GM23248 (cell line): ENCODE data around the gene APOL3.
"Not testable (repeated sequence)": the region's sequence is repeated elsewhere in the genome, so short reads cannot be mapped to it uniquely, and the experiment has no call there.

Source experiments
- EZH2 ChIP-seq: fragments of 200-600 bp; sonication (generic); IDR thresholded peaks from 2 replicates; pipeline ENCODE4 v1.6.1; 2018; ENCODE audit warnings: antibody characterized with exemption, mild to moderate bottlenecking; ENCODE audit not compliant: insufficient read depth, poor library complexity, severe bottlenecking
- EZH2phosphoT487 ChIP-seq: fragments of 200-600 bp; sonication (generic); IDR thresholded peaks from 2 replicates; pipeline ENCODE4 v1.6.1; 2018; ENCODE audit warnings: antibody characterized with exemption, moderate library complexity, mild to moderate bottlenecking, low read depth; ENCODE audit not compliant: insufficient read depth

- not testable (repeated sequence) for TF ChIP-seq EZH2phosphoT487, EZH2
Observed at GRCh38 chr22:36152821-36153220, 7.7 kb downstream of the APOL3 start.
